Peyer's patch (tissue), 4 donors: ENCODE results near the gene RORC.

Experiments used
- POLR2A ChIP-seq, 2 donors: fragments of 450-650 bp; IDR thresholded peaks; one replicate each; pipeline ENCODE4 v1.5.1; 2017; ENCODE audit warnings: antibody characterized with exemption in 2 of 2, mild to moderate bottlenecking in 2 of 2, moderate library complexity in 2 of 2
- TF ChIP-seq, protein P1 (sequence below), 6 experiments: fragments of 450-650 bp in 4 of 6; fragments of 200-600 bp in 2 of 6; sonication (generic) in 1 of 6; IDR thresholded peaks; one replicate each; pipeline ENCODE4 v1.5.1; 2017 to 2019; ENCODE audit warnings: antibody characterized with exemption in 6 of 6, mild to moderate bottlenecking in 3 of 6, moderate library complexity in 1 of 6

- TF ChIP-seq, protein P1, sequence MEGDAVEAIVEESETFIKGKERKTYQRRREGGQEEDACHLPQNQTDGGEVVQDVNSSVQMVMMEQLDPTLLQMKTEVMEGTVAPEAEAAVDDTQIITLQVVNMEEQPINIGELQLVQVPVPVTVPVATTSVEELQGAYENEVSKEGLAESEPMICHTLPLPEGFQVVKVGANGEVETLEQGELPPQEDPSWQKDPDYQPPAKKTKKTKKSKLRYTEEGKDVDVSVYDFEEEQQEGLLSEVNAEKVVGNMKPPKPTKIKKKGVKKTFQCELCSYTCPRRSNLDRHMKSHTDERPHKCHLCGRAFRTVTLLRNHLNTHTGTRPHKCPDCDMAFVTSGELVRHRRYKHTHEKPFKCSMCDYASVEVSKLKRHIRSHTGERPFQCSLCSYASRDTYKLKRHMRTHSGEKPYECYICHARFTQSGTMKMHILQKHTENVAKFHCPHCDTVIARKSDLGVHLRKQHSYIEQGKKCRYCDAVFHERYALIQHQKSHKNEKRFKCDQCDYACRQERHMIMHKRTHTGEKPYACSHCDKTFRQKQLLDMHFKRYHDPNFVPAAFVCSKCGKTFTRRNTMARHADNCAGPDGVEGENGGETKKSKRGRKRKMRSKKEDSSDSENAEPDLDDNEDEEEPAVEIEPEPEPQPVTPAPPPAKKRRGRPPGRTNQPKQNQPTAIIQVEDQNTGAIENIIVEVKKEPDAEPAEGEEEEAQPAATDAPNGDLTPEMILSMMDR (IDR thresholded peaks at IDR 0.05) = no peak
- no peak for TF ChIP-seq POLR2A (IDR thresholded peaks at IDR 0.05)
Observed at GRCh38 chr1:151875419-151876097, 44.0 kb upstream of the RORC start.
